HG02678 (cell line): ENCODE results near the gene GEMIN2.
"Not testable (repeated sequence)": the region's sequence is repeated elsewhere in the genome, so short reads cannot be mapped to it uniquely, and the experiment has no call there.

Source experiments
- ATAC-seq: cut with Tn5 transposase; IDR thresholded peaks from one replicate; pipeline ENCODE4 v1.9.1; 2021; ENCODE audit warnings: mild to moderate bottlenecking, moderate library complexity; ENCODE audit not compliant: unreplicated experiment

GEMIN2 gene

GRCh38 chr14:39109893-39110715 is 4.0 kb upstream of the GEMIN2 start:
- no peak for ATAC-seq

GRCh38 chr14:39113685-39114072 is 444 bp upstream of the GEMIN2 start:
- no peak for ATAC-seq

GRCh38 chr14:39122330-39123138 is 8.4 kb downstream of the GEMIN2 start:
- ATAC-seq = no peak

- ATAC-seq = not testable (repeated sequence)
Observed at GRCh38 chr14:39137835-39138234, 23.7 kb downstream of the GEMIN2 start.

- no peak for ATAC-seq
Observed at GRCh38 chr14:39138440-39138839, 24.3 kb downstream of the GEMIN2 start.

- no peak for ATAC-seq
Observed at GRCh38 chr14:39140170-39140569, 26.0 kb downstream of the GEMIN2 start.

- ATAC-seq = not testable (repeated sequence)
Observed at GRCh38 chr14:39141623-39142022, 27.5 kb downstream of the GEMIN2 start.

- not testable (repeated sequence) for ATAC-seq
Observed at GRCh38 chr14:39143226-39143625, 29.1 kb downstream of the GEMIN2 start.

- no peak for ATAC-seq
Observed at GRCh38 chr14:39145266-39145966, 31.3 kb downstream of the GEMIN2 start.

GRCh38 chr14:39154594-39155189 is 40.6 kb downstream of the GEMIN2 start:
- no peak for ATAC-seq

- ATAC-seq = no peak
Observed at GRCh38 chr14:39157491-39157890, 43.4 kb downstream of the GEMIN2 start.

GRCh38 chr14:39158222-39158858 is 44.2 kb downstream of the GEMIN2 start:
- ATAC-seq = no peak

GRCh38 chr14:39160494-39160893 is 46.4 kb downstream of the GEMIN2 start:
- ATAC-seq = no peak

- ATAC-seq = not testable (repeated sequence)
Observed at GRCh38 chr14:39167797-39168320, 53.7 kb downstream of the GEMIN2 start.

- ATAC-seq = no peak
Observed at GRCh38 chr14:39168591-39168990, 54.5 kb downstream of the GEMIN2 start.

- no peak for ATAC-seq
Observed at GRCh38 chr14:39169541-39169900, 55.4 kb downstream of the GEMIN2 start.

- no peak for ATAC-seq
Observed at GRCh38 chr14:39173198-39173597, 59.1 kb downstream of the GEMIN2 start.

- ATAC-seq = peak; percentile 91
Observed at GRCh38 chr14:39174560-39175444, 60.7 kb downstream of the GEMIN2 start, which contains the start of gene PNN. TSS of gene PNN (plus strand) at chr14:39175254. CDS start at chr14:39175280, 26 bp downstream.
